ENCODE data around the gene DUSP2. TPM values are rescaled to one million over a fixed set of nuclear protein-coding genes. Genes with fewer than 3 reads are reported as not detected.

The DUSP2 gene
- total RNA-seq, 1 donor from 2014 or later, result 1.3 TPM

GRCh38 chr2:96138179-96139145, 6.8 kb downstream of the DUSP2 start, which contains the start of gene ASTL:
TSS of gene ASTL (minus strand) at chr2:96138502. CDS start at chr2:96138436, 66 bp downstream.
- intact Hi-C loops (cut with DNase I), result loop anchor here (5.0 to 10.0 kb wide), 2 partner anchors 34 to 366 kb away; partner anchors contain the start of gene NEURL3
- no peak for DNase-seq (ENCODE audit: low spot score)

- no peak for DNase-seq (ENCODE audit: low spot score)
- intact Hi-C loops (cut with DNase I), result loop anchor here (5.0 to 10.0 kb wide), 2 partner anchors 35 to 367 kb away; partner anchors contain the start of gene NEURL3
Observed at GRCh38 chr2:96137321-96138178, 7.7 kb downstream of the DUSP2 start.

GRCh38 chr2:96136129-96136720, 9.0 kb downstream of the DUSP2 start:
- no peak for DNase-seq (ENCODE audit: low spot score)
- intact Hi-C loops (cut with DNase I), result loop anchor here (5.0 to 10.0 kb wide), 2 partner anchors 36 to 369 kb away; partner anchors contain the start of gene NEURL3

GRCh38 chr2:96135621-96136020, 9.6 kb downstream of the DUSP2 start:
- DNase-seq (ENCODE audit: low spot score), result no peak
- intact Hi-C loops (cut with DNase I), result loop anchor here (5.0 to 10.0 kb wide), 2 partner anchors 37 to 369 kb away; partner anchors contain the start of gene NEURL3

GRCh38 chr2:96135171-96135570, 10.1 kb downstream of the DUSP2 start:
- intact Hi-C loops (cut with DNase I), result loop anchor here (5.0 to 10.0 kb wide), 2 partner anchors 37 to 370 kb away; partner anchors contain the start of gene NEURL3
- no peak for DNase-seq (ENCODE audit: low spot score)

- DNase-seq (ENCODE audit: low spot score), result no peak
- intact Hi-C loops (cut with DNase I), result loop anchor here (10.0 kb wide), 1 partner anchor 370 kb away; the partner anchor contains the start of gene NEURL3
Observed at GRCh38 chr2:96134421-96134820, 10.8 kb downstream of the DUSP2 start.

- DNase-seq (ENCODE audit: low spot score), result no peak
- intact Hi-C loops (cut with DNase I), result loop anchor here (10.0 kb wide), 1 partner anchor 373 kb away; the partner anchor contains the start of gene NEURL3
Observed at GRCh38 chr2:96131813-96132745, 13.2 kb downstream of the DUSP2 start.

GRCh38 chr2:96131152-96131812, 14.0 kb downstream of the DUSP2 start:
- DNase-seq (ENCODE audit: low spot score), result no peak
- intact Hi-C loops (cut with DNase I), result loop anchor here (10.0 kb wide), 1 partner anchor 374 kb away; the partner anchor contains the start of gene NEURL3

- DNase-seq (ENCODE audit: low spot score), result no peak
- intact Hi-C loops (cut with DNase I), result loop anchor here (10.0 kb wide), 1 partner anchor 374 kb away; the partner anchor contains the start of gene NEURL3
Observed at GRCh38 chr2:96130483-96130882, 14.8 kb downstream of the DUSP2 start.

GRCh38 chr2:96129528-96130120, 15.6 kb downstream of the DUSP2 start:
- intact Hi-C loops (cut with DNase I), result loop anchor here (10.0 kb wide), 1 partner anchor 375 kb away; the partner anchor contains the start of gene NEURL3
- DNase-seq (ENCODE audit: low spot score), result no peak

- intact Hi-C loops (cut with DNase I), result no loop called here
- DNase-seq (ENCODE audit: low spot score), result no peak
Observed at GRCh38 chr2:96128456-96128855, 16.8 kb downstream of the DUSP2 start.

- intact Hi-C loops (cut with DNase I), result no loop called here
- DNase-seq (ENCODE audit: low spot score), result no peak
Observed at GRCh38 chr2:96124406-96125265, 20.6 kb downstream of the DUSP2 start.

- intact Hi-C loops (cut with DNase I), result no loop called here
- no peak for DNase-seq (ENCODE audit: low spot score)
Observed at GRCh38 chr2:96123936-96124335, 21.3 kb downstream of the DUSP2 start.

- intact Hi-C loops (cut with DNase I), result no loop called here
- DNase-seq (ENCODE audit: low spot score), result no peak
Observed at GRCh38 chr2:96123290-96123689, 21.9 kb downstream of the DUSP2 start.

GRCh38 chr2:96122391-96122790, 22.8 kb downstream of the DUSP2 start:
- intact Hi-C loops (cut with DNase I), result no loop called here
- no peak for DNase-seq (ENCODE audit: low spot score)

- no peak for DNase-seq (ENCODE audit: low spot score)
- intact Hi-C loops (cut with DNase I), result no loop called here
Observed at GRCh38 chr2:96121414-96121813, 23.8 kb downstream of the DUSP2 start.

Measured in cardiac septum (tissue), 1 donor.